H1 (cell line): ENCODE measurements around the gene CELSR1. TPM values are rescaled to one million over a fixed set of nuclear protein-coding genes. Genes with fewer than 3 reads are reported as not detected.

Experiments
- CTCF ChIA-PET: fragments of 300-600 bp; sonication (Branson Sonifier 250); formaldehyde crosslinking; loops from one replicate; lab custom pipeline; 2021; ENCODE audit not compliant: partially characterized antibody; lab: Charles Lee
- POLR2A ChIA-PET: fragments of 300-600 bp; sonication (Branson Sonifier 250); formaldehyde crosslinking; loops from one replicate; lab custom pipeline; 2021; ENCODE audit warnings: inconsistent platforms; ENCODE audit not compliant: partially characterized antibody; lab: Charles Lee
- DNase-seq, 2 experiments: peaks; one replicate each; pipeline versions ENCODE4 v3.0.0 to v3.0.0-alpha.2; 2010 to 2022; ENCODE audit warnings: low spot score in 2 of 2, low read depth in 1 of 2, mixed read lengths in 1 of 2
- FAIRE-seq: peaks from 2 replicates; lab custom pipeline; 2011; peaks lifted over from hg19 to GRCh38; lab: Jason Lieb, UNC
- H2AFZ ChIP-seq: 2 replicates; pipeline ENCODE4 v1.8.1; 2012; ENCODE audit warnings: low read length, inconsistent platforms
- H2AK5ac ChIP-seq: 2 replicates; pipeline ENCODE4 v1.6.1; 2013; ENCODE audit warnings: low read depth, low read length
- H2BK120ac ChIP-seq: replicated peaks from 2 replicates; pipeline ENCODE3; 2013; ENCODE audit warnings: low read depth, low read length, inconsistent platforms
- H2BK12ac ChIP-seq: 2 replicates; pipeline ENCODE4 v1.6.1; 2013; ENCODE audit warnings: low read depth, low read length
- H2BK15ac ChIP-seq: 2 replicates; pipeline ENCODE4 v1.6.1; 2013; ENCODE audit warnings: low read length
- H2BK20ac ChIP-seq: 2 replicates; pipeline ENCODE4 v1.6.1; 2013; ENCODE audit warnings: low read length
- H2BK5ac ChIP-seq: 2 replicates; pipeline ENCODE4 v1.6.1; 2013; ENCODE audit warnings: low read depth, low read length
- H3K14ac ChIP-seq: 2 replicates; pipeline ENCODE4 v1.6.1; 2013; ENCODE audit warnings: inconsistent platforms; ENCODE audit not compliant: insufficient read length
- H3K18ac ChIP-seq: 2 replicates; pipeline ENCODE4 v1.6.1; 2013; ENCODE audit warnings: low read length; ENCODE audit errors: extremely low read depth
- H3K23ac ChIP-seq: 2 replicates; pipeline ENCODE4 v1.6.1; 2013; ENCODE audit warnings: inconsistent platforms; ENCODE audit not compliant: insufficient read length
- H3K23me2 ChIP-seq: 2 replicates; pipeline ENCODE4 v1.6.1; 2013; ENCODE audit warnings: low read depth, low read length
- H3K27ac ChIP-seq: 2 replicates; pipeline ENCODE4 v1.6.1; 2011; ENCODE audit warnings: low read depth, low read length, inconsistent platforms
- H3K27me3 ChIP-seq, 4 experiments: replicated peaks in 1 of 4; 1 replicate in 1 of 4; 2 replicates in 3 of 4; pipeline versions ENCODE4 v1.6.1 to v1.8.1; 2011 to 2013; ENCODE audit warnings: low read length in 3 of 4, mild to moderate bottlenecking in 3 of 4, inconsistent platforms in 2 of 4, mixed read lengths in 2 of 4, moderate library complexity in 1 of 4; ENCODE audit not compliant: control insufficient read depth in 3 of 4, insufficient read depth in 3 of 4; ENCODE audit errors: extremely low read depth in 1 of 4
- H3K36me3 ChIP-seq, 4 experiments: 2 replicates each; pipeline versions ENCODE4 v1.6.1 to v1.8.1; 2011 to 2013; ENCODE audit warnings: mild to moderate bottlenecking in 4 of 4, low read length in 3 of 4, moderate library complexity in 2 of 4, control low read depth in 1 of 4, inconsistent platforms in 1 of 4; ENCODE audit not compliant: insufficient read depth in 4 of 4, control insufficient read depth in 2 of 4
- H3K4ac ChIP-seq: replicated peaks from 2 replicates; pipeline ENCODE3; 2013; ENCODE audit warnings: low read length, low read depth, mixed read lengths, inconsistent platforms; ENCODE audit not compliant: insufficient read length
- H3K4me1 ChIP-seq, 4 experiments: replicated peaks in 1 of 4; 1 replicate in 1 of 4; 2 replicates in 3 of 4; pipeline versions ENCODE4 v1.6.1 to v1.8.1; 2011 to 2013; ENCODE audit warnings: low read length in 3 of 4, inconsistent platforms in 2 of 4, mixed read lengths in 1 of 4; ENCODE audit not compliant: insufficient read depth in 4 of 4, control insufficient read depth in 3 of 4
- H3K4me2 ChIP-seq, 2 experiments: 2 replicates each; pipeline versions ENCODE4 v1.6.1 to v1.8.1; 2011 to 2013; ENCODE audit warnings: low read depth in 2 of 2, low read length in 2 of 2, control low read depth in 1 of 2, inconsistent platforms in 1 of 2, mild to moderate bottlenecking in 1 of 2; ENCODE audit not compliant: insufficient read depth in 1 of 2
- H3K4me3 ChIP-seq, 4 experiments: fragments of 200-600, 300-600 bp in 1 of 4; sonication (generic), shearing (Covaris generic), sonication (Bioruptor Twin) in 1 of 4; 2 replicates each; pipeline versions ENCODE4 v1.5.1 to v1.8.1; 2011 to 2016; ENCODE audit warnings: low read length in 4 of 4, low read depth in 3 of 4, control low read depth in 2 of 4, inconsistent platforms in 2 of 4, mild to moderate bottlenecking in 2 of 4, mixed read lengths in 1 of 4, moderate library complexity in 1 of 4; ENCODE audit not compliant: insufficient read depth in 2 of 4; ENCODE audit errors: extremely low read depth in 1 of 4
- H3K56ac ChIP-seq: replicated peaks from 2 replicates; pipeline ENCODE3; 2013; ENCODE audit warnings: low read depth, mild to moderate bottlenecking, mixed read lengths, low read length, inconsistent platforms; ENCODE audit not compliant: insufficient read length
- H3K79me1 ChIP-seq: 2 replicates; pipeline ENCODE4 v1.6.1; 2013; ENCODE audit warnings: low read depth, low read length, control low read depth
- H3K79me2 ChIP-seq, 2 experiments: 2 replicates each; pipeline versions ENCODE4 v1.6.1 to v1.8.1; 2012 to 2013; ENCODE audit warnings: low read length in 2 of 2, mild to moderate bottlenecking in 2 of 2, inconsistent platforms in 1 of 2; ENCODE audit not compliant: insufficient read depth in 2 of 2, control insufficient read depth in 1 of 2
- H3K9ac ChIP-seq, 4 experiments: replicated peaks in 1 of 4; 1 replicate in 1 of 4; 2 replicates in 3 of 4; pipeline versions ENCODE4 v1.6.1 to v1.8.1; 2011 to 2013; ENCODE audit warnings: low read depth in 3 of 4, low read length in 3 of 4, control low read depth in 2 of 4, mild to moderate bottlenecking in 2 of 4, moderate library complexity in 2 of 4, inconsistent platforms in 1 of 4; ENCODE audit errors: extremely low read depth in 1 of 4
- H3K9me3 ChIP-seq, 2 experiments: 2 replicates each; pipeline versions ENCODE4 v1.6.1 to v1.8.1; 2012 to 2013; ENCODE audit warnings: mild to moderate bottlenecking in 2 of 2, moderate library complexity in 2 of 2, control low read depth in 1 of 2, inconsistent platforms in 1 of 2, low read depth in 1 of 2, low read length in 1 of 2, mixed read lengths in 1 of 2; ENCODE audit not compliant: insufficient read depth in 2 of 2
- H4K20me1 ChIP-seq, 2 experiments: replicated peaks in 1 of 2; 2 replicates each; pipeline versions ENCODE3 to v1.8.1; 2011 to 2013; ENCODE audit warnings: inconsistent platforms in 2 of 2, low read length in 2 of 2, mild to moderate bottlenecking in 1 of 2; ENCODE audit not compliant: insufficient read depth in 2 of 2, control insufficient read depth in 1 of 2
- H4K5ac ChIP-seq: 2 replicates; pipeline ENCODE4 v1.6.1; 2013; ENCODE audit warnings: low read length, low read depth, mixed read lengths, inconsistent platforms; ENCODE audit not compliant: insufficient read length
- H4K8ac ChIP-seq: 2 replicates; pipeline ENCODE4 v1.8.0; 2013; ENCODE audit warnings: mild to moderate bottlenecking, moderate library complexity, low read length, inconsistent platforms; ENCODE audit not compliant: insufficient read depth; ENCODE audit errors: extremely low read depth
- H4K91ac ChIP-seq: replicated peaks from 2 replicates; pipeline ENCODE3; 2013; ENCODE audit warnings: low read length, mixed read lengths, inconsistent platforms; ENCODE audit not compliant: insufficient read length
- CEBPB ChIP-seq: IDR thresholded peaks from 2 replicates; pipeline ENCODE4 v1.6.1; 2012; ENCODE audit warnings: low read depth, low read length
- E2F6 ChIP-seq: IDR thresholded peaks from 2 replicates; pipeline ENCODE4 v1.6.1; 2012; ENCODE audit warnings: inconsistent platforms
- KDM1A ChIP-seq: fragments of 200-600, 300-600 bp; sonication (generic); IDR thresholded peaks from 2 replicates; pipeline ENCODE4 v1.7.1; 2016; ENCODE audit warnings: mild to moderate bottlenecking, low read length, borderline replicate concordance
- NANOG ChIP-seq: IDR thresholded peaks from 2 replicates; pipeline ENCODE4 v1.6.1; 2011; ENCODE audit warnings: low read length, low read depth, mild to moderate bottlenecking, inconsistent platforms; ENCODE audit not compliant: insufficient read depth, poor library complexity, severe bottlenecking
- TAF7 ChIP-seq: optimal IDR thresholded peaks from 2 replicates; pipeline ENCODE3; 2011; ENCODE audit warnings: low read depth, mild to moderate bottlenecking, inconsistent platforms, low read length, moderate library complexity, borderline replicate concordance
- WGBS, 2 experiments: shearing (Covaris generic) in 1 of 2; methylation state at CpG; one replicate each; pipeline versions ENCODE4 v1.1.6 to v1.1.7; 2013 to 2015; ENCODE audit warnings: low lambda C conversion rate in 2 of 2, mixed read lengths in 2 of 2, inconsistent platforms in 1 of 2, low coverage in 1 of 2, missing lambda C conversion rate in 1 of 2; ENCODE audit not compliant: insufficient replicate concordance in 2 of 2, insufficient coverage in 1 of 2, insufficient read length in 1 of 2; ENCODE audit errors: extremely low coverage in 1 of 2, missing lambda C conversion rate in 1 of 2; 5-methylcytosine and 5-hydroxymethylcytosine counted together
- polyA plus RNA-seq, 7 experiments: library from polyadenylated mRNA; depleted of rRNA in 3 of 7; stranded (reverse) in 5 of 7; unstranded in 2 of 7; fragments of >200 nt in 5 of 7; fragments of 200-250 nt in 2 of 7; gene quantifications; 1 replicate in 5 of 7; 2 replicates in 1 of 7; 4 replicates in 1 of 7; pipeline versions ENCODE4 v1.2.1 to v1.2.3, GENCODE V29; 2011 to 2013; ENCODE audit warnings: missing spikeins in 2 of 7, mixed read lengths in 2 of 7
- total RNA-seq: library from RNA; stranded (reverse); fragmentation: NEBNext Ultra II Directional; extraction: Animal tissue kit (Norgen Biotek cat#: 25700); gene quantifications from 2 replicates; pipeline ENCODE4 v1.2.1, GENCODE V29; 2021

The CELSR1 gene
- total and polyA plus RNA-seq, 2 of the 8 experiments (the other 6 are each of a cell fraction or from before 2014, with no cell fraction given): 9.0 to 12.4 TPM

GRCh38 chr22:46381142-46381541 is 156.3 kb downstream of the CELSR1 start:
- no peak overlapping the region for H4K91ac ChIP-seq
- no peak overlapping the region for H3K23ac ChIP-seq
- no peak overlapping the region for H2BK12ac ChIP-seq
- no peak overlapping the region for H2AK5ac ChIP-seq
- no peak overlapping the region for H2BK15ac ChIP-seq
- H3K36me3 ChIP-seq: peaks cover 0 to 2% (median 0%) of the 10 kb centered on the region in 4 experiments; a peak in 1 of 8 replicates
- no peaks in the 10 kb centered on the region for H3K9me3 ChIP-seq
- H4K5ac ChIP-seq: no peak overlapping the region
- no peak overlapping the region for H2BK20ac ChIP-seq
- no peak overlapping the region for H3K4me3 ChIP-seq
- H2BK5ac ChIP-seq: no peak overlapping the region
- no peak overlapping the region for H3K18ac ChIP-seq
- H2AFZ ChIP-seq: no peak overlapping the region
- ChIA-PET CTCF (interaction anchor here (0.9 to 1.2 kb wide), 2 partner anchors 13 to 25 kb away, joined by 3 read pairs; no protein-coding TSS in a partner anchor), POLR2A (no interaction called here)
- H2BK120ac ChIP-seq: no peak overlapping the region
- no peaks in the 10 kb centered on the region for H3K27me3 ChIP-seq
- no peak overlapping the region for H3K27ac ChIP-seq
- FAIRE-seq (no peak), DNase-seq (no peak)
- no peak overlapping the region for H3K4me2 ChIP-seq
- TF ChIP-seq NANOG: no peak
- no peak for TF ChIP-seq KDM1A
- no peak for TF ChIP-seq E2F6
- TF ChIP-seq TAF7: no peak
- no peak for TF ChIP-seq CEBPB
- H4K20me1 ChIP-seq: no peaks in the 10 kb centered on the region
- no peaks in the 10 kb centered on the region for H3K79me2 ChIP-seq
- no peak overlapping the region for H3K9ac ChIP-seq
- no peak overlapping the region for H3K56ac ChIP-seq
- no peaks in the 10 kb centered on the region for H3K79me1 ChIP-seq
- no peaks in the 10 kb centered on the region for H3K23me2 ChIP-seq
- H4K8ac ChIP-seq: no peak overlapping the region
- no peak overlapping the region for H3K14ac ChIP-seq
- H3K4ac ChIP-seq: no peak overlapping the region
- peaks cover 0 to 30% (median 27%) of the 10 kb centered on the region in 4 experiments; a peak in 6 of 7 replicates for H3K4me1 ChIP-seq
- 80% methylated on average over 5 of the region's 5 CpGs; no CpG with 5 or more reads in 1 of the 2 experiments for WGBS, 2 experiments
